Panc1 (cell line): ENCODE data around the gene VPS51.

ENCODE experiments used
- CTCF ChIP-seq: fragments of 450-650 bp; IDR thresholded peaks from 2 replicates; pipeline ENCODE4 v1.5.1; 2017; ENCODE audit warnings: mild to moderate bottlenecking
- POLR2AphosphoS5 ChIP-seq: IDR thresholded peaks from 2 replicates; pipeline ENCODE4 v1.6.1; 2012; ENCODE audit warnings: mild to moderate bottlenecking, low read depth, low read length, moderate library complexity
- SIN3A ChIP-seq: IDR thresholded peaks from 2 replicates; pipeline ENCODE4 v1.6.1; 2012; ENCODE audit warnings: low read depth, mild to moderate bottlenecking, low read length, moderate library complexity, borderline replicate concordance; ENCODE audit not compliant: insufficient read depth
- TCF7L2 ChIP-seq: IDR thresholded peaks from 2 replicates; pipeline ENCODE4 v1.6.1; 2011; ENCODE audit warnings: mild to moderate bottlenecking, low read depth, low read length, inconsistent platforms
- TF ChIP-seq, protein P1 (sequence below), 2 experiments: IDR thresholded peaks; 2 replicates each; pipeline ENCODE4 v1.6.1; 2011 to 2012; ENCODE audit warnings: low read depth in 2 of 2, control low read depth in 1 of 2, low read length in 1 of 2, mild to moderate bottlenecking in 1 of 2, moderate library complexity in 1 of 2; ENCODE audit not compliant: insufficient read depth in 1 of 2

- no peak for TF ChIP-seq CTCF
- TF ChIP-seq, protein P1, sequence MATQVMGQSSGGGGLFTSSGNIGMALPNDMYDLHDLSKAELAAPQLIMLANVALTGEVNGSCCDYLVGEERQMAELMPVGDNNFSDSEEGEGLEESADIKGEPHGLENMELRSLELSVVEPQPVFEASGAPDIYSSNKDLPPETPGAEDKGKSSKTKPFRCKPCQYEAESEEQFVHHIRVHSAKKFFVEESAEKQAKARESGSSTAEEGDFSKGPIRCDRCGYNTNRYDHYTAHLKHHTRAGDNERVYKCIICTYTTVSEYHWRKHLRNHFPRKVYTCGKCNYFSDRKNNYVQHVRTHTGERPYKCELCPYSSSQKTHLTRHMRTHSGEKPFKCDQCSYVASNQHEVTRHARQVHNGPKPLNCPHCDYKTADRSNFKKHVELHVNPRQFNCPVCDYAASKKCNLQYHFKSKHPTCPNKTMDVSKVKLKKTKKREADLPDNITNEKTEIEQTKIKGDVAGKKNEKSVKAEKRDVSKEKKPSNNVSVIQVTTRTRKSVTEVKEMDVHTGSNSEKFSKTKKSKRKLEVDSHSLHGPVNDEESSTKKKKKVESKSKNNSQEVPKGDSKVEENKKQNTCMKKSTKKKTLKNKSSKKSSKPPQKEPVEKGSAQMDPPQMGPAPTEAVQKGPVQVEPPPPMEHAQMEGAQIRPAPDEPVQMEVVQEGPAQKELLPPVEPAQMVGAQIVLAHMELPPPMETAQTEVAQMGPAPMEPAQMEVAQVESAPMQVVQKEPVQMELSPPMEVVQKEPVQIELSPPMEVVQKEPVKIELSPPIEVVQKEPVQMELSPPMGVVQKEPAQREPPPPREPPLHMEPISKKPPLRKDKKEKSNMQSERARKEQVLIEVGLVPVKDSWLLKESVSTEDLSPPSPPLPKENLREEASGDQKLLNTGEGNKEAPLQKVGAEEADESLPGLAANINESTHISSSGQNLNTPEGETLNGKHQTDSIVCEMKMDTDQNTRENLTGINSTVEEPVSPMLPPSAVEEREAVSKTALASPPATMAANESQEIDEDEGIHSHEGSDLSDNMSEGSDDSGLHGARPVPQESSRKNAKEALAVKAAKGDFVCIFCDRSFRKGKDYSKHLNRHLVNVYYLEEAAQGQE (IDR thresholded peaks at IDR 0.05; ENCODE audit: insufficient read depth in 1 of 2, low read depth in 2 of 2, low read length in 1 of 2) = no peak
- no peak for TF ChIP-seq TCF7L2
- TF ChIP-seq SIN3A = no peak
- TF ChIP-seq POLR2AphosphoS5 = no peak
Observed at GRCh38 chr11:65124480-65125196, 28.6 kb downstream of the VPS51 start.
